ENCODE measurements around the gene MLLT3. TPM values are rescaled to one million over a fixed set of nuclear protein-coding genes. Genes with fewer than 3 reads are reported as not detected.

MLLT3 gene
- total and polyA plus RNA-seq, 2 of the 13 experiments (the other 11 are each of a cell fraction or from before 2014, with no cell fraction given) = 12.3 to 12.6 TPM

- TF ChIP-seq ZNF414 (CRISPR knock-in tag; IDR thresholded peaks at IDR 0.05) = no peak
- 0 out of 2 replicates have a peak, but pooled peaks have one; percentile 4 for TF ChIP-seq ZNF574 (CRISPR knock-in tag; IDR thresholded peaks at IDR 0.05)
- no peak for TF ChIP-seq ZNF678 (CRISPR knock-in tag; IDR thresholded peaks at IDR 0.05)
- no peak for TF ChIP-seq ZBTB34 (CRISPR knock-in tag; IDR thresholded peaks at IDR 0.05)
- TF ChIP-seq HOXA3 (CRISPR knock-in tag; IDR thresholded peaks at IDR 0.05) = 0 out of 2 replicates have a peak, but pooled peaks have one; percentile 13
- no peak for TF ChIP-seq ATM (IDR thresholded peaks at IDR 0.05; ENCODE audit: borderline replicate concordance)
- no peak for TF ChIP-seq CENPT (CRISPR knock-in tag; IDR thresholded peaks at IDR 0.05; ENCODE audit: low read depth)
- TF ChIP-seq FOXA1 (IDR thresholded peaks at IDR 0.05) = no peak
- TF ChIP-seq FOXA1 (CRISPR knock-in tag; IDR thresholded peaks at IDR 0.05) = no peak
- no peak for TF ChIP-seq ZNF674 (CRISPR knock-in tag; IDR thresholded peaks at IDR 0.05; ENCODE audit: low read depth)
- TF ChIP-seq MTF2 (CRISPR knock-in tag; IDR thresholded peaks at IDR 0.05; ENCODE audit: borderline replicate concordance) = 0 out of 2 replicates have a peak, but pooled peaks have one; percentile 20
- 0 out of 2 replicates have a peak, but pooled peaks have one; percentile 4 for TF ChIP-seq GABPB1 (CRISPR knock-in tag; IDR thresholded peaks at IDR 0.05)
- TF ChIP-seq NR2C2 (CRISPR knock-in tag; IDR thresholded peaks at IDR 0.05; ENCODE audit: borderline replicate concordance) = no peak
- no peak for TF ChIP-seq FOSL2 (CRISPR knock-in tag; IDR thresholded peaks at IDR 0.05)
- no peak for TF ChIP-seq ZNF275 (CRISPR knock-in tag; IDR thresholded peaks at IDR 0.05; ENCODE audit: borderline replicate concordance)
- no peak for TF ChIP-seq THAP11 (CRISPR knock-in tag; IDR thresholded peaks at IDR 0.05)
- TF ChIP-seq FUBP1 (CRISPR knock-in tag; IDR thresholded peaks at IDR 0.05; ENCODE audit: borderline replicate concordance) = no peak
- TF ChIP-seq HNRNPK (IDR thresholded peaks at IDR 0.05; ENCODE audit: low read depth, low read length, poor library complexity, severe bottlenecking) = no peak
- no peak for TF ChIP-seq BRCA1 (CRISPR knock-in tag; IDR thresholded peaks at IDR 0.05)
- TF ChIP-seq CBX1 (IDR thresholded peaks at IDR 0.05; ENCODE audit: low read depth) = no peak
- TF ChIP-seq ZNF598 (CRISPR knock-in tag; IDR thresholded peaks at IDR 0.05; ENCODE audit: borderline replicate concordance) = 0 out of 2 replicates have a peak, but pooled peaks have one; percentile 10
- TF ChIP-seq ZNF605 (CRISPR knock-in tag; IDR thresholded peaks at IDR 0.05) = no peak
Observed at GRCh38 chr9:20620650-20621470, 1.4 kb downstream of the MLLT3 start (continued).

All from HepG2 (cell line).